Astrocyte of the cerebellum (primary cell): ENCODE data around the gene TRPV4.

Experiments
- DNase-seq: peaks from one replicate; pipeline ENCODE4 v3.0.0-alpha.2; 2011; ENCODE audit warnings: low read depth
- H3K4me3 ChIP-seq: 2 replicates; pipeline ENCODE4 v1.5.1; 2011; ENCODE audit warnings: mild to moderate bottlenecking, low read depth, low read length, moderate library complexity
- in situ Hi-C: cut with HindIII; loops from 2 replicates; pipeline ENCODE4 v1.10.0; 2017; ENCODE audit warnings: low sequenced_read_pairs
- TF ChIP-seq, protein P1 (sequence below): IDR thresholded peaks from 2 replicates; pipeline ENCODE4 v1.5.1; 2012; ENCODE audit warnings: low read length, low read depth, moderate library complexity, mild to moderate bottlenecking; ENCODE audit errors: missing control alignments

TRPV4 gene

GRCh38 chr12:109844091-109844490 lies 10.9 kb upstream of the TRPV4 start:
- in situ Hi-C loops = no loop called here
- TF ChIP-seq, protein P1, sequence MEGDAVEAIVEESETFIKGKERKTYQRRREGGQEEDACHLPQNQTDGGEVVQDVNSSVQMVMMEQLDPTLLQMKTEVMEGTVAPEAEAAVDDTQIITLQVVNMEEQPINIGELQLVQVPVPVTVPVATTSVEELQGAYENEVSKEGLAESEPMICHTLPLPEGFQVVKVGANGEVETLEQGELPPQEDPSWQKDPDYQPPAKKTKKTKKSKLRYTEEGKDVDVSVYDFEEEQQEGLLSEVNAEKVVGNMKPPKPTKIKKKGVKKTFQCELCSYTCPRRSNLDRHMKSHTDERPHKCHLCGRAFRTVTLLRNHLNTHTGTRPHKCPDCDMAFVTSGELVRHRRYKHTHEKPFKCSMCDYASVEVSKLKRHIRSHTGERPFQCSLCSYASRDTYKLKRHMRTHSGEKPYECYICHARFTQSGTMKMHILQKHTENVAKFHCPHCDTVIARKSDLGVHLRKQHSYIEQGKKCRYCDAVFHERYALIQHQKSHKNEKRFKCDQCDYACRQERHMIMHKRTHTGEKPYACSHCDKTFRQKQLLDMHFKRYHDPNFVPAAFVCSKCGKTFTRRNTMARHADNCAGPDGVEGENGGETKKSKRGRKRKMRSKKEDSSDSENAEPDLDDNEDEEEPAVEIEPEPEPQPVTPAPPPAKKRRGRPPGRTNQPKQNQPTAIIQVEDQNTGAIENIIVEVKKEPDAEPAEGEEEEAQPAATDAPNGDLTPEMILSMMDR = no peak
- no peak overlapping the region for H3K4me3 ChIP-seq
- DNase-seq = no peak

- H3K4me3 ChIP-seq = no peak overlapping the region
- no peak for DNase-seq
- TF ChIP-seq, protein P1 = no peak
- in situ Hi-C loops = no loop called here
Observed at GRCh38 chr12:109842021-109842420, 8.8 kb upstream of the TRPV4 start.

- in situ Hi-C loops = no loop called here
- H3K4me3 ChIP-seq = no peak overlapping the region
- TF ChIP-seq, protein P1 = no peak
- no peak for DNase-seq
Observed at GRCh38 chr12:109841356-109841755, 8.2 kb upstream of the TRPV4 start.

DNA sequence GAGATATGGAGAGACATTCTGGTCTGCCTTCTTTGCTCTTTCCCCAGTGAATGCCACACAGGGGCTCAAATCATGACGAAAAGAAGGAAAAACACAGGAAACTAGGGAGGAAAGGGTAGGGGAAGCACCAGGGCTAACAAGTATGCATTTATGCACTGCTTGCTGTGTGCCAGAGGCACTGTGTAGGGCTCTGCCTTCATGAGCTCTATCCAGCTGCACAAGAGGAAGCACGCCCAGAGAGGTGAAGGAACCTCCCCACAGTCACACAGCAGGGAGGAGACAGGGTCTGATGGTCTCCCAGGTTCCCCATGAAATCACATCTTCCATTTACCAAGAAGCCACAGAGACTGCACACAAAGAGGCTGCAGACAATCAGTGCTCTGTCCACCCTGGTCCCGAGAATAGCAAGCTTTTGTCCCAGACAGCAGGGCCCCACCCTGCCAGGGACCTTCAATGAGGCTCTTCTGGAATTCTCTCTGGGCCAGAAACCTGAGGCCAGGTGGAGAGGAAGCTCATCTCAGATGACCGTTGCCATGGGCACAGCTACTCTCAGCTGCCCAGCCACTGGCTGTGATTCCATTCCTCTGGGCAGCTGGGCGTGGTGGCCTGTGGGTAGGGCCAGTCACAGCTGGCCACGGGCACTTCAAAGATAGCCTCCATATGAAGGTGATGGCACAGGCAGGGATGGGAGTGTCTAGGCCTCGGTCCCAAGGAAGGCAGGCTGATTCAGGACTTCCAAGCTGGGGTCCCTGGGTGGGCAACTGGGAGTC lies 7.3 kb upstream of the TRPV4 start:
- no peak overlapping the region for H3K4me3 ChIP-seq
- TF ChIP-seq, protein P1 = no peak
- in situ Hi-C loops = no loop called here
- no peak for DNase-seq

DNA sequence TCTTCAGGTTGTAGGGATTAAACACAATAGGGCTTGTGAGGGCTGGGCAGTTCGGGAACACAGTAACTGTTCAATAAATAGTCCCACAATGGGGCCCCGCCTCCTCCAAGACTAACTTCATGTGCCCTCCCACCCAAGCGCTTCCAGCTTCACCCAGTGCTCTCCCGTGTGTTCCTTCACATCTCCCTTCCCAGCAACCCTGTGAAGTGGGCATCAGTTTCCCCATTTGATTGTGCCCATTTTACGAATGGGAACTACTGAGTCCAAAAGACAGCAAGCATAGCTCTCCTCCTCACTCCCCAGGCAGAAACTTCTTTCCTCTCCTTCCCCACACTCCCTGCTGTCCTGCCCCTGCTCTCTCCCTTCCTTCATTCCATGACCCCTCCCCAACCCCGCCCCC lies 6.2 kb upstream of the TRPV4 start:
- in situ Hi-C loops = no loop called here
- TF ChIP-seq, protein P1 = no peak
- no peak overlapping the region for H3K4me3 ChIP-seq
- DNase-seq = no peak

DNA sequence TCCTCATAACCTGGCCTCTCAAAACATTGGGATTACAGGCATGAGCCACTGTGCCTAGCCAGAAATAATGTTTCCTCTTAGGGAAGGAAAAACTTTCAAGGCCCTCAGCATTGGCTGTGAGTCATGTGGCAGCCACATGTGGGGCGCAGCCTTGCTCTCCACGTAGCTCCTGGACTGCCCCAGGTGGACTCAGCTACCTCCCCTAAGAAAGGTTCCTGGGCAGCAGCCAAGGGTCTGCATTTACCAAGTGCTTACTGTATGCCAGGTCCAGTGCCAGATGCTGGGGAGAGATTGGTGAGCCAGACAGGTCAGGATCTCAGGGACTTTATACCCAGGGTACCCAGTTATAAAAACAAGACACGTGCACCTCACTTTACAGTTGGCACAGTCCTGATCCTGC lies 3.7 kb upstream of the TRPV4 start:
- TF ChIP-seq, protein P1 = no peak
- in situ Hi-C loops = no loop called here
- no peak overlapping the region for H3K4me3 ChIP-seq
- no peak for DNase-seq
